OCI-M2 (cell line): ENCODE data around the gene RGMA.

Experiments
- DNase-seq: peaks from one replicate; lab custom pipeline; 2025; ENCODE audit not compliant: unreplicated experiment; lab: John Stamatoyannopoulos, UW

RGMA gene

DNA sequence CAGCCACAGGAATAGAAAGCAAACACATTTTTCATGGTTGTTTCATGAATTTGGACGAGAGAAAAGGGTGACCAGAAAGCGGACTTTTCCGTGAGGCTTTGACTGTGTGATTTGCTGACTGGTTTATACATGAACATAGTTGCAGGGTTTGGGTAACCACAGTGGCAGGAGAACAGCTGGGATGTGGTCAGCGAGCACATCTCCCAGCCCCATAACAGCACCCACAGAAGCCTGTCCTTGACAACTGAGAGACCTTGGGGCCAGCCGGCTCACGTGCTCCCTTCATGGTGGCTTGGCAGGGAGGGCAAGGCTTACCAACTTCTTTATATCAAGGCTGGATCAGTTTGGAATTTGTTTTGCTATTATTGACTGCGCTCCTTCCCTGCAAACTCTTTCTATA is 13.2 kb upstream of the RGMA start:
- DNase-seq, result no peak

DNA sequence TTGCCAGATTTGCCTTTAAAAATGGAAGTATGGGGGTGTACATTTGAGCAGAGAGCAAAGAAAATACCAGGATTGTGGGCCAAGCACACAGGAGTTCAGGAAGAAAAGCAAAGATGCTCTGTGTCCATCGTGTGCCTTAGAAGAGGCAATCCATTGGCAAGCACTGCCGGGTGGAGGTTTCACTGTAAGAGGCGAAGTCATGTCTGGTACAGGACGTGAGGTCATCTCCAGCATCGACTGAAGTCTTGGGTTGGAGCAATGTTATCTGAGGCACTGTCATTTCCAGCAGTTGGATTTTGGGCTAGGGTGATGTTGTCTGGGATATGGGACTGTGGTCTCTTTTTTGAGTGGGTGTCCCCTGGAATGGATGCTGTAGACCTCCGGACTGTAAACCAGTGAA is 4.8 kb upstream of the RGMA start:
- no peak for DNase-seq

DNA sequence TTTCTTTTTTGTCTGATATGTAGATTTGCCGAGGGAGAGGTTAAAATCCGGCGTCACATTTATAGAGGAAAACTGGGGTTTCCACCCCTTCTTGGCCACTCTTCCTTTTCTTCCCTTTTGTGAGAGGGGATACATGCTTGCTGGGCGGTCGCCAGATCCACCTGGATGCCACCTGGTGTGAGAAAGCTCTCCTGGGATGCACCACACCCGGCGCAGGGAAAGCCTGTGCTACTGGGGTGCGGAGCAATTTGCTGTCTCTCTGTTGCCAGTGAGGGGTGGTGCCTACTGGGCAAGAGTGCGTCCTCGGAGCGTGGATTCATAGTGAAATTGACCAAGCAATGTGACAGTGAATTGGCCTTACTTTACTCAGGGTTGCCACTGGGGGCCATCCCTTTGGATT is 2.5 kb upstream of the RGMA start:
- no peak for DNase-seq

DNA sequence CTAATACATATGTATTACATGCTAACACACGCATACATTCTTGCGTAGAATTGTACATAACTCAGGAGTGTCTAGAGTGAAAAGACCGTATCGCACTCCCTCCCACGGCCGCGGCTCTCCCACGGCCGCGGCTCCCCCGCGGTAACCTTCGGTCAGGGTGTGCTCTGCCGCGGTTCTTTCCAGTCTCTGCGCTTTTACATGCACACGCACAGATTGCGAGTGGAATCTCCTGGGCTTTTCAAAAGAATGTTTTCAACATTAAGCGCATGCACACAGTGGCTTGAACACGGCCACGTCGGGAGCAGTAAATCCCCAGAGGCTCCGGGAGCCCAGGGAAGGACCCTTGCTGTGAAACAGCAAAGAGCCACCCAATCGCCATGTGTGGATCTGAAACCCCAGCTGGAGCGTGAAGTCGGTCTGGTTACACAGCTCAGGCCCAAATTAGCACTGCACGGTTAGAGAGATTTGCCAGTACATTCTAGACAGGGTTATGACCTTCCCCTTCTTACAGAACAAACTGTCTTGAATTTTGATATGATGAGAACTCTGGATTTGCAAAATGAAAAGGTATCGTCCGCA is 805 bp upstream of the RGMA start:
- no peak for DNase-seq

DNA sequence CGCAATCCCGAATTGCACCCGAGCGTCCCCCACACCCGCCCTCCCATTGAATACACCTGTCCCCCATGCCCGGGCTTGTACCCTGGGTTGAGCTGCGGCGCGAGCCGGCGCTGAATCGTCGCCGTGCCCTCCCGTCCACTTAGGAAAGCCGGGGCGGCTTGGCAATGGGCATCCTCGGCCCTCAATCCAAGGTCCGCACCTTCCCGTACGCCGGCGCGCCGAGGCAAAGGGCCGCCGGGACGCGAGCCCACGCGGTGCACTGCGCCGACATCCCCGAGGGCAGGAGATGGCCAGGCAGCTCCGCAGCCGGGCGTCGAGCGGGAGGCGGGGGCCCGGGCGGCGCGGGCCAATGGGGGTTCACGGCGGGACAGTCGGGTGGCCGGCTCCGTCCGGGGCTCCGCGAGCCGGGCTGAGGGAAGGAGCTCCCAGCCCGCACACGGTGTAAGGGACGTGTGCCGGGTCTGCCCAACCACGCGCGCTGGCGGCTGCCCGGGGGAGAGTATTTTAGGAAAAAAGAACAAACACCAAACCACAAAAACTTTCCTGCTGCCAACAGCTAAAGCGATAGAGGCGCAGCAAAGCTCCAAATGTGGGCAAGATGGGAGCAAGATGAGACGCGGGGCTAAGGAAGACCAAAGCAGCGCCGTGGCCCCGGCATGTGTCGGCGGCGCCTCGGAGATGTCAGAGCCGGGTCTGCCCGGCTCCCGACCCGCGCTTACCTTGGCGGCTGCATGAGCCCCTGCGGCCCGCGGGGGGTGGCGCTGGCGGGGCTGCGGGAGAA is 621 bp downstream of the RGMA start:
- no peak for DNase-seq

DNA sequence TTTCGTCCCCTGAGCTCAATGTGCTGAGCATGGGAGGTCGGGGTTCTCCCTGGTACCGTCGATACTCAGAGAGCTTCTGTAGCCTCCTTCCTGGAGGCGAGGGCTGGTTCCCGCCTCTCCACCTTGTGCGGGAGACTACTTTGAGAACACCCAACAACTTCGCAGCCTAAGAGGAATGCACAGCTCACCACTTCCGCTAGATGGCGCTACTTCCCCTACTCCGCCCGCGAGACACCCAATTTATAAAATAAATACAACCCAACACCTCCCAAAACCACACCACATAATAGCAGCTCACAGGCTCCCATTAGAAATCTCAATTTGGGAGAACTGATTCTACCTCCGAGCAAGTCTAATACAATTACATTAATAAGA is 1.2 kb downstream of the RGMA start:
- no peak for DNase-seq

DNA sequence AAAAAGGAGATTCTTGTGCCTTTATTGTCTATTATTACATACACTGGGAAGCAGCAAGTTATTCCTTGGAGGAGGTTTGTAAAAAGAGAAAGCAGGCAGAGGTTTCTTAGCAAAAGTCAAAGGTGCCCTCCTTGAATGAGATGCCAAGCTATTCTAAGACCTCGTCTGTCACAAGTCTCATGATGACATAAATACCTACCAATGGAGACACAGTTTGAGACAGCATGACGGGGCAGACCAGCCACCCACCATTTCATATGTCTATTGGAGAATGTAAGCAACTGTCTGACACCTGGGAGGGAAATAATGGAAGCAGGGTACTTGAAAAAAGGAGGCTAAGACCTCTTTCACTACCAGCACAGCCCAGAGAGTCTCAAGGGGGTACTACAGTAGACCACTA is 2.2 kb downstream of the RGMA start:
- DNase-seq, result no peak

DNA sequence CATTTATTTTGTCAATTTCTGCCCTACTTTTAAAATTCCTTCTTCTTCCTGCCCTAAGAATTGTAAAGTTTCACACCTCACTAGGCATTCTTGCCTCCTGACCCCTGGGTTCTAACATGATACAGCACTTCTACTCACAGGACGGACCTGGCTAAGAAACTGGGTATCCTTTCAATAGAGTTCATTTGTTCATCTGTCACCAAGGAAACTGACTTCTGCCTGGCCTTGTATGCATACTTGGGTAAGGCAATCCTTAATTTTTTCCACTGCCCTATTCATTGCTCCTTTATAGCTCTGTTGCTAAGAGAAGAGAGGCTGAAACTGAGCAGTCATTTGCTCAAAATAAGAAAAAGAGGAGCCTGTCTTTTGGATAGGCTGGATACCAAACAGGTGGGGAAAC is 3.3 kb downstream of the RGMA start:
- no peak for DNase-seq

DNA sequence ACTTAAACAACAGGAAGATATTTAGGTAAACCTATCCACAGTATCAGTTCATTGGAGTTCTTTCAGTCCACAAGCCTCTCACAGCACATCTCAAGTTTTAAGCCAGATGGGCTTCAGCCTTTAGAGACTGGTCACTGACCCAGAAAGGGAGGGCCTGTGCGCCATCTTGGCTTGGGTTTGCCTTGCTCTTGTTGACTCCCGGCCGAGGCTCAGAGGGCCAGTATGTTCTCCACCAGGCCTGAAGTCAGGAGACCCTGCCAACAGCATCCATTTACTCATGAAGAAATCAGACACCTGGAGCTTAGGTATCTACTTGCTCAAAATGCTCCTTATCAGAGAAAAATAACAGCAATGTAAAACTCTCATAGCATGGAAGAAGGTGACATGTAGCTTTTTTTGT is 6.2 kb downstream of the RGMA start:
- no peak for DNase-seq

DNA sequence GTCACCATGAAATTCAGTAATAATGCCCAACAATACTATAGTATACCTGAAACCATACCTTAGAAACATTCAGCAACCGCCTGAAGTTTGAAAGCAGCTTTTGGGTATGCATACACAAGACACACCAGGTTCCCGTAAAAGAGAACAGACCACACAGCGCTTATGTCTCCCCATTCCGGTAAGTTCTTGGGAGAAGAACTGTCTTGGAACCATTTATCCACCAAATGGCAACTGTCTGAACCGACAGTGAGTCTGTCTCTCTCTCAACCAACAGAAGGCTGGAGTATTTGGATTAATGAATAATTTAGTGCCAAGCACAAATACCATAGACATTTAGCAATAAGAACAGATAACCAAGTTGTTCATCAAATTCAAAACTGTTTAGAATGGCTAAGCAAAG is 7.6 kb downstream of the RGMA start:
- no peak for DNase-seq

DNA sequence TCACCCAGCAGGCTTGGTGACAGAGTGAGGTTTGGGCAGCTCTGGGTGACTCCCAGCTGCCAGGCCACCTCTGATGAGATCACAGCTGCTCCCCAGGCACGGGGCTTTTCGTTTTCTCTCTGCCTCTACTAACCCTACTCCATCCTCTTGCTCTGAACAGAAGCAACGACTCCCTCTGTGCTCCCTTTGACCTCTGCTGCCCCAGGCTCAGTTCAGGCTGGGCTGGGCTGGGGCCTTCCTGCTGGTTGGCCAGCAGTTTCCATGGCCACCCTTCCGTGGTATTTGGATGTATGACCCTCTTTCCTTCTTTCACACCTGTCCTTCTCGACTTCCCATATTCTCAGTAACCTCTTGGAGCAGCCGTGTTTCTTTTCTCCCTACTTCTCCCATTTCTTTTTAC is 8.6 kb downstream of the RGMA start:
- no peak for DNase-seq

DNA sequence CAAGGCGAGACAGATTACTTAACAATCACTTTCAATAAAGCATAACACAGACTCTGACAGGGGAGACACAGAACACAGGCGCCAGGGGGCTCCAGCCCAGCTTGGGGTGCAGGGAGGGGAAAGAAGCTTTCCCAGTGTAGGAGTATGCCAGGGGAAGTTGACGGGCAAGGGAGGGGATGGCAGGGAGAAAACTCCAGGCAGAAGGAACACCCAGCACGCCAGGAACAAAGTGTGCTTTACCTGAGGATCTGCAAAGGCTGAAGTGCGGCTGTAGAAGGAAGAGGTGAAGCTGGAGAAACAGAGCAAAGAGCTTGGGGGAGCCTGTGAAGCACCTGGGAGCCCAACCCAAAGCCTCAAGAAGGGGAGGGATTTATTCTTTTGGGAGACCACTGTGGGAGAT is 12.1 kb downstream of the RGMA start:
- no peak for DNase-seq

DNA sequence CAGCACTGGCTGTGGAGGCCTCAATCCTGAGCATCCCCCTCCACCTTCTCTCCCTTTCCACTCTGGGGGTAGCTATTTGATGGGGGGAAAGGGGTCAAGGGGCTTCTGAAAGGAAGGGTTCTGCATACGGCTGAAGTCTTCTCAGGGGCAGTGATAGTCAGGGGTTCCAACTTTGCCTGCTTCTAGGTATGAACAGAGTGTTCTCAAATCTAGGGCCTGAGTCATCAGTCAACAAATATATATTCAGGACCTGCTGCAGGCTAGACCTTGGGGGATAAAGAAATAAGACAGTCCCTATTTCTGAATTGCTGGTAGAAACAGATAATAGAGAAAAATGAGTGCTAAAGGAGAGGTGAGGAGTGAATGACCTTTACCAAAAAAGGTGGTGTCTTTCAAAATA is 12.8 kb downstream of the RGMA start:
- DNase-seq, result no peak

DNA sequence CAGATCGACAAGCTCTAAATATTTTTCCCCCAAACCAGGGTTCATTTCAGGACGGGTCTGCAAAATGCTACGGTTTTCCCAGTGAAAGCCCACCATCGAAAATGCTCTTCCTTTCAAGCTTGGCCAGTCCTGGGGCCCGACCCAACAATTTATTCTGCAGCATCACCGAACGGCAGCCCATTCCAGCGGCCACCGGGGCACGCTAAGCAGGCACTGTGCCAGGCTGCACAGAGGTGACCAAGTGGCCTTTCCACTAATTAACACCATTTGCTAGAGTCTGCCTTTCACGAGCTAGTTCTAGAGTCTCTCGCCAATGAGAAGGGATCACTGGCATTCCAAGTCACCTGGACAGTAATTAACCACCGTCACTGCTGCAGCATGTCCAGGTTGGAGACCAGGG is 14.4 kb downstream of the RGMA start:
- no peak for DNase-seq

DNA sequence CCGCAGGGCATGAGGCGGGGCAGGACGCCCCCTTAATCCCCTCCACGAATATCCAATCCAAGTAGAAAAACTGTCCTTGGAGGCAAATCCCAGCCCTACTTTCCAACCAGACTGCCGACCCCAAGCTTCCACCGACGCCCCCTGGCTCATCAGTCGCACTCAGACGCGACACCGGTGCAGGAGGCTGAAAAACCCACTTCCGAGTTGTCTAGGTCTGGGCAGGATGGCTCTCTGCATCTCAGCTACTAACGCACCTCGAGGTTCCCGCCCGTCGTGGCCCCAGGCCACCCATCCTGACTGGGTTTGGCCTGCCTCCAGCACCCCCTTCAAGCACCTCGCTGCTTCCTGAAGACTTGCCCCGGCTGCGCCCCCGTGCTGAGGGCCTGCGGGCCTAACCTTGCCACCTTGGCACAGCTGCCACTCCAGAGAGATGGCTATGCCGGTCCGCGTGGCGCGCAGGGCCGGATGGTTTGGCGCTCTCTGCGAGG is 15.5 kb downstream of the RGMA start:
- no peak for DNase-seq

DNA sequence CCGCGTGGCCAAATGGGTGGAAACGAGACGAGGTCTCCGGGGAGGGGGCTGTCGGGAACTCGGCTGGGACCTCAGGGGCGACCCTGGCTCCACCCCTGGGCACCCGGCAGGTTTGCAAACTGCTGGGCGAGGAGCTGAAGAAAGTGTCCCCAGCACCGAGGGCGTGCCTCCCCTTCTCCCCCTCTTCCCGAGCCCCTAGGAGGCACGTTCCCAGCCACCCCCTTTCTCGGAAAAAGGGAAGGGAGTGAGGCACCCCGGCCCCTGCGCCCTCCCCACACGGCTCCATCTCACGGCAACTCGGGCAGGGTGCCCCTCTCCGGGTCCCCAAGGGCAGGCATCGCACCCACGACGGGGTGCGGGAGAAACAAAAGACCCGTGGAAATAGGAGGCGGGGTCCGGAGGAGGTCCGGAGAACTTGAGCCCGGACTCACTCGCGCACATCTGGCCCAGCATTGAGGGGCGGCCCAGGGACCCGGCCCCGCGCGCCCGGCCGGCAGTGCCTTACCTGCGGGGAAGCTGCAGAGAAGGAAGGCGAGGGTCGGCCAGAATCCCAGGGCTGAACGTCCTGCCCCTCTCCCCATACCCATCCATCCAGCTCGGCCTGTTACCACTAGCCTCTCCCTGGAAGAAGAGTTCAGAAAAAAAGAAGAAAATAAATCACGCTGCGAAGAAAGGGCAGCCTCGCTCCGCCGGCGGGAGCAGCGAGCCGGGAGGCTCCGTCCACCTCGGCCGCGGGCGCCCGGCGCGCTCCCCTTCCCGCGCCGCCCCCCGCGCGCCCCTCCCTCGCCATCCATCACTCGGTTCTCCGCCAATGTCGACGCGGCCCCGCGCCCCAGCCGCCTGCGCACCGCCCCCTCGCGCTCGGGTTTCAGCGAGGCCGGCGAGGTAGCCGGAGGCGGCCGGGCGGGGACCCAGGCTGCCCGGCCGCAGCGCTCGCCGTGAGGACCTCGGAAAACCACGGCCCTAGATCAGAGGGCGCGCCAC is 16.3 kb downstream of the RGMA start:
- DNase-seq, result no peak

DNA sequence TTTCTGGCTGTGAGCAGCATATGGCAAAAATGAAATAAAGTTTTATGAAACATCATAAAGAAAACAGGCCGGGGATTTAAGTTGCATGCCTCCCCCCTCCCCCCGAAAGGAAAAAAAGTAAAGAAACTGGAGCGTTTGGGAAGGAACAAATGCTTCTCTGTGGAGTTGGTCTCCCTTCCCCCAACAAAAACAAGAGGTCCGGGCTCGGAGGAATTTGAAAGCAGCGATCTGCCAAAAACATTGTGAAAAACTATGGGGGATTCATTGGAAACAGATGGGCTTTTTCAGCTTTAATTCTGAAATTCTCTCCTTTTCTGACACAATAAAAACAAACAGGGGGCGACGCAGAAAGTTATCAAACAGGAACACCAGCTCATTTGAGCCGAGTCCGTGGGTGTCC is 17.0 kb downstream of the RGMA start:
- no peak for DNase-seq

DNA sequence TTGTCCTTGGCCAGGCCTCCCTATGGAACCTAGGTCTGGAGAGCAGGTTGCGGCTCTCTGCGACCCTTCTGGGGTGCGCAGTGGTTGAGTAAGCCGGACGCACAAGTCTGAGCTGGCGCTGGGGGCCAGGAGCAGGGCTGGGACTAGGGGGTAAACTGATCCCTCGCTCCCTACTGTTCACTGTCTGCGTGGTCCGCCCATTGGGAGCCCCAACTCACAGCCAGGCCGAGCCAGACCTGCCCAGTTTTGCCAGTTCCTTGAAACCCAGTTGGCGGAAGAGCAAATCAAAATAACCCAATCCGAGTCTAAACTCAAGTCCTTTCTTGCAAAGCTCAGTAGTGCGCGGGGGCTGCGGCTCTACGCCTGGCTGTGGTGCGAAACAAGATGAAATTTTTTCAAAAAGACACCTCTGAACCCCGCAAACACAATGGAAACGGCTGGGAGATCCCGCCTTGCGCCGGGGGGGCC is 17.5 kb downstream of the RGMA start:
- DNase-seq, result no peak

DNA sequence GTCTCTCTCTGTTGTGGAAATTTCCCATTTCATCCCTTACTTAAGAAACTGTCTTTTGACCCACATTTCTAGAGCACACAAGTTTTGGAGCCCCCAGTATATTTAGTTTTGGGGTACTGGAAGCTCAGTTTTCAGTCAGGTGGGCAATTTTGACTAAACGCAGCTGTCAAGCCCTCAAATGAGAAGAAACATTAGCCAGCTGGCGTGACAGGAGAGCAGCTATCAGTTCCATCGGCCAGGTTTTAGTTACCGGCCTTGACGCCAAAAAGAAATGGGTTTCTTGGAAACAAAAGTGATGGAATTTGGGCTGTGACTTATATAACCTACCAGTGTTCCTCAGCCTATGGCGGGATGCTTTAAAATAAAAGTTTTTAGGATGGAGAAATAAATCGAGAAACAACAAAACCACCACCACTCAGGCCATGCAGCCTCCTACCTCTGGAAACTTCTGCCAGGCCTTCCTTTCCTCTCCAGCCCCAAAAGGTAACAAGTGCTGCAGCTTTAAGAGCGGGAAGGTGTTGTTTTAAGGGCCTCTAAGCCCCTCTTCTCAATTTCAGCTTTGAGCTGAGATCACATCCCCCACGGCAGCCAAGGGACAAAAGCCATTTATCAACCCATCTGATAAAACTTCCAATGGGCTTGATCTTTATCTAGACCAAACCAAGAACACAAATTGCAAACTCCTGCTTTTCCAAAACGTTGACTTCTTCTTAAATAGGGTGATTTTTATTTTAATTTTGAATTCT is 18.3 kb downstream of the RGMA start:
- DNase-seq, result no peak

DNA sequence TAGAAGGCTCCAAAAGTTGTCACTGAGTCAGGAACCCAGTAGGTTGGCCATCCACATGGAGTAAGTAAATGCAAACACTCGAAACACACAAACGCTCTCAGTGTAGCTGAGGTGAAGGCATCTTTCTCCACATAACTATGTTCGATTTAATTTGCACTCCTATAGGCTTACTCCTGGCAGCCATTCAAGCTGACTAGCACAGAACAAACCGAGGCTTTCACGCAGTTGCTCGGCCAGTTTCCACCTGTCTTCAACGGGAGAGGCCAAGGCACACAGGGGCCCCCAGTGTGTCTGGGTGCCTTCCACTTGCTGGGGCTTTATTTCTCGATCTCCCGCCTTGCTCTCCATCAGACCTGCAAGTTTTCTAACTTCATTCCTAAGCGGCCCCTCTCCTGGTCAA is 18.9 kb downstream of the RGMA start:
- no peak for DNase-seq

DNA sequence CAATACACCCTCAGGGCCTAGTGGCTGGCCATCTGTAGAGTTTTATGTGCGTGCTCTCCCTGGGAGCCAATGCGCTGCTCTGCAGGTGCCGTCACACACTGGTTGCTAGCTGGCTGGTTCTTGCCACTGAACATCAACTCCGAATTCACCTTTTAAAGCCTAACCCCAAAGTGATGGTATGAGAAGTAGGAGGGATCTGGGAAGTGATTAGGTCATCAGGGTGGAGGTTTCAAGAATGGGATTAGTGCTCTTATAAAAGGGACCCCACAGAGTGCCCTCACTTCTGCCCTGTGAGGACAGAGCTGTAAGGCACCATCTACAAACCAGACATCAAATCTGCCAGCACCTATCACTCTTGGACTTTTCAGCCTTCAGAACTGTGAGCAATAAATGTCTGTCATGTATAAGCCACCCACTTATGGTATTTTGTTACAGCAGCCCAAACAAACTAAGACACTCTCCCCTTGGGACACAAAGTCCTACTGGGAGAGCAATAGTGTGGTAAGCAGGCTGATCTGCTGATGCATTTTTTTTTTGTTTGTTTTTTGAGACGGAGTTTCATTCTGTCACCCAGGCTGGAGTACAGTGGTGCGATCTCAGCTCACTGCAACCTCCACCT is 20.3 kb downstream of the RGMA start:
- DNase-seq, result no peak
